HG02759 (cell line): ENCODE results near the gene TPRN.

Experiments used
- ATAC-seq: cut with Tn5 transposase; IDR thresholded peaks from one replicate; pipeline ENCODE4 v1.9.1; 2021; ENCODE audit warnings: mild to moderate bottlenecking, moderate library complexity; ENCODE audit not compliant: unreplicated experiment

Gene TPRN

DNA sequence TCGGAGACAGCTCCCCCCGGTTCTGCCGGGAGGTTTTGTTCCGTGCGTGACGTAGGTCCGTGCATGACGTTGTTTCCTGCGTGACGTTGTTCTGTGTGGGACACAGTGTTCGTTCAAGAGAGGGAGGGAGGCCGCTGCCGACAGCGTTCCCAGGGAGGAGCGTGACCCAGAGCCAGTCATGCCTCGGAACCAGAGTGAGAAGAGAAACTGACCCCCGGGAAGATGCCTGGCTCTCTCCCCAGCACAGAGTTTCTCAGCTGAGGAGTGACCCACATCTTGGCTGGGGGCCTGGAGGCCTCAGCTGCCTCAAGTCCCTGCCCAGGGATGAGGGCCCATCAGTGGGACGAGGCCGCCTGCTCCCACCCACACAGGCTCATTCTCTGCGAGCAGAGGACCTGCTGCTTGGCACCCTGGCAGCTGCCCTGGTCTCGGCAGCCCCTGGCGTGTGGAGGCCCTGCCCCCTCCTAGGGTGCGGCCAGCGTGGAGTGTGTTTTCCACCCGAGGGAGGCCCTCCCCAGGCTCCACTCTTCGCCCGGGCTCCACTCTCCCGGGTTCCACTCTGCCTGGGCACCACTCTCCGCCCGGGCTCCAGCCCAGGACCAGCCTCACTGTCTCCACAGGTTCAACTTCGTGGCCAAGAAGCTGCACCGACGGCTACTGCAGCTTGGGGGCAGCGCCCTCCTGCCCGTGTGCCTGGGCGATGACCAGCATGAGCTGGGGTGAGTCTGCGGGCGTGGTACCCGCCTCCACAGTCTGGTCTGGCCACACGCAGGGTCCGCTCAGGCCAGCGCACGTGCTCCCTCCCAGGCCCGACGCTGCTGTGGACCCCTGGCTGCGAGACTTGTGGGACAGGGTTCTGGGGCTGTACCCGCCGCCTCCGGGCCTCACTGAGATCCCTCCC is 12.9 kb upstream of the TPRN start:
- ATAC-seq, result no peak

- no peak for ATAC-seq
Measured at GRCh38 chr9:137212520-137212919, 12.0 kb upstream of the TPRN start.

- no peak for ATAC-seq
Measured at GRCh38 chr9:137211532-137211931, 11.0 kb upstream of the TPRN start.

DNA sequence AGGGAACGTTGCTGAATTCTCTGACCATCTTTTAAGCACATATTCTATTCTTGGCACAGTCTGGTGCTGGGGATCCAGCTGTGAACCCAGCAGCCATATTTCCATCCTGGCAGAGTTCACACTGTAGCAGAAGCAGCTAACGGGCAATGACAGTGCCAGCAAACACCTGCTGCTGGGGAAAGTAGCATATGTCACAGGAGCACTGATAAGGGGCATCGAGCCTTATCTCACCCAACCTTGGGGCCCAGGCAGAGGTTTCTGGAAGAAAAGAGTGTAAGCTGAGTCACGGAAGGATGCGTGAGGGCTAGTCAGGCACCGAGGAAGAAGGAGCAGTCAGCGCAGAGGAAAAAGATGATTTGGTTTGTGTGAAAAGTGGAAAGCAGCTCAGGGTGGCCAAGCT is 6.1 kb upstream of the TPRN start:
- no peak for ATAC-seq

DNA sequence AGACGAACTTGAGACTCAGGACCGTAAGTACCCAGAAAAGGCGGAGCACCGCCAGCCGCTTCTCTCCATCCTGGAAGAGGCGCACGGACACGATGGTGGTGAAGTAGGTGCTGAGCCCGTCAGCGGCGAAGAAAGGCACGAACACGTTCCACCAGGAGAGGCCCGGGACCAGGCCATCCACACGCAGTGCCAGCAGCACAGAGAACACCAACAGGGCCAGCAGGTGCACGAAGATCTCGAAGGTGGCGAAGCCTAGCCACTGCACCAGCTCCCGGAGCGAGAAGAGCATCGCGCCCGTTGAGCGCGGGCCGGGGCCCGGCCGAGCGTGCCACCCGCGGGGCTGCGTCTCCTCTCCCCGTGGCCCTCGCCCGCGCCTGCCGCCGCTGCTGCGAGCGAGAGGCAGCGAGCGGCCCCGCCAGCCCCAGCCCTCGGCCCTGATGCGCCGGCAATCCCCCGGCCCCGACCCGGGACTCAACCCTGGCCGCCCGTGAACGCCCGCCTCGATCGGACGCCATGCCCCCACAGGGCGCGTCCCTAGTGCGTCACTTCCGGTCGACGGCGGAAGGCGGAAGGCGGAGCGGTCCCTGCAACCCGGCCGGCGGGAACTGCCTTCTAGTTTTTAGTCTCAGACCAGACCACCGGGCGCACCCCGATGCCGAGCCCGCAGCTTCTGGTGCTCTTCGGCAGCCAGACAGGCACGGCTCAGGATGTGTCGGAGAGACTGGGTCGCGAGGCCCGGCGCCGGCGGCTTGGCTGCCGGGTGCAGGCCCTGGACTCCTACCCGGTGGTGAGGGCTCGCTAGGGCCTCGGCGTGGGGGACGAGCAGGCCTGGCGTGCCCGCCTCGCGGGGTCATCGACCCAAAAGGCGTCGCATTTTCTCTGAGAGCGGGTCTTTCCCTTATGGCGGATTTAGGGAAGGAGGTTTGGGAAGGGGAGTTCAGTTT is 4.9 kb upstream of the TPRN start, which contains the start of the genes NDOR1 and TMEM203:
TSS of gene NDOR1 (plus strand) at position 575 of the 944 bp plus-strand sequence. CDS start at position 653, 78 bp downstream.
TSS of gene TMEM203 (minus strand) at position 523 of the 944 bp plus-strand sequence. CDS start at position 289, 234 bp downstream.
- ATAC-seq, result peak; percentile 50

DNA sequence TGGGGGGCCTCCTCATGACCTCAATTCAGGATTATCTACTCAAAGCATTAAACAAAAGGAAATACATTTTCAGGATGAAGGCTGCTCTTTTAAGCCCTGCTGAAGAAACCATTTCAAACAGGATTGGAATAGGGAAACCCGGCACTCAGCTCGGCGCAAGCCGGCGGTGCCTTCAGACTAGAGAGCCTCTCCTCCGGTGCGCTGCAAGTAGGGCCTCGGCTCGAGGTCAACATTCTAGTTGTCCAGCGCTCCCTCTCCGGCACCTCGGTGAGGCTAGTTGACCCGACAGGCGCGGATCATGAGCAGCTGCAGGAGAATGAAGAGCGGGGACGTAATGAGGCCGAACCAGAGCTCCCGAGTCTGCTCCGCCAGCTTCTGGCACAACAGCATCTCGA is 4.2 kb upstream of the TPRN start:
- ATAC-seq, result no peak

- no peak for ATAC-seq
Measured at GRCh38 chr9:137202966-137203365, 2.4 kb upstream of the TPRN start.

GRCh38 chr9:137201205-137201868 is 796 bp upstream of the TPRN start:
- no peak for ATAC-seq

DNA sequence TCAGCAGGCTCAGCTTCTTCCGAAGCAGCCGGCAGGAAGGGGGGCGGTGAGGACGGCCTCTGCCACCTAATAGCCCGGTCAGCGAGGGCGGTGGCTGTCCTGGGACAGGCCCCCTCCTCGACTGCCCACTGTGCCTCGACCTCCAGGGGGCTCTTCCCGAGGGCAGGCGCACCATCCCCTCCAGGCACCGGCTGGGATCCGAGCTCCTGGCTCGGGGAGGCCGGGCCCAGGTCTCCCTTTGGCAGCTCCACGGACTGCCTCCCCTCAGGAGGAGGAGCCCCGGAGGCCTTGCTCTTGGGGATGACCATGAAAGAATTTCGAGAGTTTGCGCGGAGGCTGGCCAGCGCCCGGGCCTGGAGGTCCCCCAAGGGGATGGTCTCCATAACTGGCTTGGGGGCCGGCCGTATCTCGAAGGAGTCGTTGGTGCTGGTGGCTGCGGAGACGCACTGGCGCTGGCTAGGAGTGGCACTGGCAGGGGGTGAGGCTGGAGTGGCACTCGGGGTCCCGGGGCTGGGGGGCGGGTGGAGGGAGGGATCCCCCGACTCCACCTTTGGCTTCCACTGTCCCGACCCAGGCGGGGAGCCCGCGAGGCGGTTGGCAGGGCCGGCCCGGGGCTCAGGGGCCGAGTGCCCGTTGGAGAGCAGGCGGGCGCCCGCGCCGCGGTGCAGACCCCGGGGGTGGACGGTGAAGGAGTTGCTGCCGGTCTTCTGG is 975 bp downstream of the TPRN start:
- no peak for ATAC-seq

- ATAC-seq, result no peak
Measured at GRCh38 chr9:137198902-137199283, 1.6 kb downstream of the TPRN start.

GRCh38 chr9:137198051-137198901 is 2.3 kb downstream of the TPRN start:
- no peak for ATAC-seq

GRCh38 chr9:137195525-137196220 is 4.9 kb downstream of the TPRN start:
- no peak for ATAC-seq

GRCh38 chr9:137194909-137195308 is 5.6 kb downstream of the TPRN start:
- no peak for ATAC-seq

GRCh38 chr9:137194388-137194787 is 6.2 kb downstream of the TPRN start:
- ATAC-seq, result no peak

GRCh38 chr9:137193771-137194170 is 6.8 kb downstream of the TPRN start:
- ATAC-seq, result no peak

DNA sequence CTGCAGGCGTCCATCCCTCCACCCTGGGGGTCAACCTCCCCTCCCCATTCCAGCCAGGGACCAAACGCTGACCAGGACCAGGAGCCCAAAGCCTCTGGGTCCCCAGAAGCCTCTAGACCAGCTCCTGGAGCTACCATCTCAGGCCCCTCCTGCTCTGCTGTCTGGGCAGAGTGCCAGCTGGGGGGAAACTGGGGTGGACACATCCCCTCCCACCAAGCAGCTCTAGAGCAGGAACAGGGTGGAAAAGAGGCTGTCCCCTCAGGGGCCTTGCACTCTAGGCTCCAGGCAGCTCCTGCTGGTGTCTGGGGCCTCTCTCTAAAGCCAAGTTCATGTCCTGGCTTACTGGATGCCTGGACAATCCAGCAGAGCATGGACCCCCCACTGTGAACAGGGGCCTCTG is 7.7 kb downstream of the TPRN start:
- no peak for ATAC-seq

DNA sequence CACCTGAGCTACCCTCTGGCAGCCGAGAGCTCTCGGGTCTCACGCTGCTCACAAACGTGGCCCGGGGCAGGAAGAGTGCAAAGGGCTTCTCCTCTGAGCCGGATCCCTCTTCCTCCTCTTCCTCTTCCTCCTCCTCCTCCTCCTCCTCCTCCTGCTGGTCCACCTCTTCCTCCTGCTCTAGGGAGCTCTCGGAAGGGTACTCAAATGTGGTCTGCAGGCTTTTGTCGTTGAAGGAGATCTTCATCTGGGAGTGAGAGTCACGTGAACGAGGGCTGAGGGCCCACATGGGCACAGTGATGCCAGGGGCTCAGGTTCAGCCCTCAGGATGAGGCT is 8.1 kb downstream of the TPRN start:
- ATAC-seq, result no peak

DNA sequence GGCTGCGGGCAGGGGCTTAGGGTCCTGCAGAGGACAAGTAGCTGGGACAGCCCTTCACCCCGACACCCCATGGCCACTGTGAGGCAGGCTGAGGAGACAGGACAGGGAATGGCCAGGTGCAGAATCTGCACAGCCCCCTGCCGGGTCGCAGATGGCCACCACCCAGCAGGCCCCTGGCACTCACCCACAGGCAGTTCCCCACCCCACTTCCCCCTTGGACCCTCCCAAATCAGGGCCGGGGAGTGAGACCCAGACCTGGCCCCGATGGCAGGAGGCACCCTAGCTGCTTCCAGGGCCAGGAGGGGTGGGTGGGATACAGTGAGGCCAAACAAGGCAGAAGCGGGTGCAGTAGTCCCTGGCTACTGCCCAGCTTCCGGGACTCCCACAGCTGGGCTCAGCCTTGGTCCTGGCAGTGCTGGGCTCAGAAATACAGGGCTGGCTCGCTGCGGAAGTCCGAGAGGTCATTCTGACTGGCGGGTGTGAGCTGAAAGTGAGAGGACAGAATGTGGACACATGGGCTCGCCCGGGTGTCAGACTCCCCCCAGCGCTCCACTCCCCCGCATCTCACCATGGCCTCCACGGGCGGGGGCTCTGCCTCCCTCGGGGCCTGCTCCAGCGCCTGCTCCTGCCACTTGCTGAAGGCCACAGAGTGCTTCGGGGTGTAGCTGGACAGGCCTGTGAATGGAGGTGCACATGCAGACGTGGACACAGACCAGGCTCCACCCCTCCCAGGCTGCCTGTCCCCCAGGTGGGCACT is 8.7 kb downstream of the TPRN start:
- no peak for ATAC-seq
